DOHH2 (cell line): ENCODE measurements around the gene TP53I3.

Source experiments
- H3F3A ChIP-seq: fragments of 200-600 bp; sonication (generic), shearing (Covaris generic); 2 replicates; pipeline ENCODE4 v1.6.0; 2016; ENCODE audit warnings: antibody characterized with exemption, mild to moderate bottlenecking; ENCODE audit not compliant: control insufficient read depth, insufficient read depth
- H3K27ac ChIP-seq: fragments of 200-600 bp; sonication (generic); 2 replicates; pipeline ENCODE4 v1.5.1; 2014; ENCODE audit warnings: low read depth, mild to moderate bottlenecking, low read length, moderate library complexity
- H3K27me3 ChIP-seq: fragments of 200-600 bp; sonication (generic); 2 replicates; pipeline ENCODE4 v1.6.1; 2014; ENCODE audit warnings: mild to moderate bottlenecking, low read length, mixed read lengths; ENCODE audit not compliant: control insufficient read depth
- H3K36me3 ChIP-seq: fragments of 200-600 bp; sonication (generic); 2 replicates; pipeline ENCODE4 v1.6.1; 2014; ENCODE audit warnings: mild to moderate bottlenecking, low read length, moderate library complexity, mixed read lengths; ENCODE audit not compliant: control insufficient read depth
- H3K4me1 ChIP-seq: fragments of 200-600 bp; sonication (generic); 2 replicates; pipeline ENCODE4 v1.6.1; 2014; ENCODE audit warnings: mild to moderate bottlenecking, low read length, mixed read lengths; ENCODE audit not compliant: control insufficient read depth
- H3K4me2 ChIP-seq: fragments of 200-600 bp; sonication (generic); 2 replicates; pipeline ENCODE4 v1.6.0; 2014; ENCODE audit warnings: mild to moderate bottlenecking, low read length, moderate library complexity
- H3K4me3 ChIP-seq: fragments of 200-600 bp; sonication (generic); 2 replicates; pipeline ENCODE4 v1.5.1; 2014; ENCODE audit warnings: mild to moderate bottlenecking, low read length, mixed read lengths
- H3K79me2 ChIP-seq: fragments of 200-600 bp; sonication (generic); 2 replicates; pipeline ENCODE4 v1.6.1; 2014; ENCODE audit warnings: mild to moderate bottlenecking, low read length, mixed read lengths; ENCODE audit not compliant: control insufficient read depth
- H3K9me2 ChIP-seq: fragments of 200-600 bp; sonication (generic); replicated peaks from 2 replicates; pipeline ENCODE4 v1.6.1; 2014; ENCODE audit warnings: mild to moderate bottlenecking, low read length, mixed read lengths; ENCODE audit not compliant: control insufficient read depth
- H3K9me3 ChIP-seq: fragments of 200-600 bp; sonication (generic); 2 replicates; pipeline ENCODE4 v1.6.1; 2014; ENCODE audit warnings: antibody characterized with exemption, low read length, mixed read lengths; ENCODE audit not compliant: control insufficient read depth, insufficient read depth
- H4K20me1 ChIP-seq: fragments of 200-600 bp; sonication (generic); 2 replicates; pipeline ENCODE4 v1.6.0; 2014; ENCODE audit warnings: low read depth, mild to moderate bottlenecking, antibody characterized with exemption, low read length, moderate library complexity; ENCODE audit not compliant: control insufficient read depth, insufficient read depth
- CTCF ChIP-seq: fragments of 200-600 bp; sonication (generic); IDR thresholded peaks from one replicate; pipeline ENCODE4 v1.5.1; 2014; ENCODE audit warnings: antibody characterized with exemption, mild to moderate bottlenecking, low read depth, low read length; ENCODE audit not compliant: poor library complexity, severe bottlenecking
- EZH2phosphoT487 ChIP-seq: fragments of 200-600 bp; sonication (generic); IDR thresholded peaks from 2 replicates; pipeline ENCODE4 v1.6.1; 2017; ENCODE audit warnings: borderline replicate concordance, mild to moderate bottlenecking, antibody characterized with exemption, low read length, moderate library complexity, mixed read lengths

The TP53I3 gene

GRCh38 chr2:24077879-24078278, 6.8 kb downstream of the TP53I3 start:
- Histone ChIP-seq H3K36me3 (peaks cover 23% of the 10 kb centered on the region), H3K4me2 (peak overlapping the region; percentile 73), H3K79me2 (peaks cover 32% of the 10 kb centered on the region), H3K9me2 (no peaks in the 10 kb centered on the region), H3K27ac (no peak overlapping the region), H3K9me3 (no peaks in the 10 kb centered on the region), H3K4me1 (peaks cover 22% of the 10 kb centered on the region), H4K20me1 (no peaks in the 10 kb centered on the region), H3F3A (0 out of 2 replicates have a peak, but pooled peaks cover 7% of the 10 kb centered on the region), H3K27me3 (no peaks in the 10 kb centered on the region), H3K4me3 (peak overlapping the region; percentile 93)
- TF ChIP-seq CTCF (no peak), EZH2phosphoT487 (no peak)

DNA sequence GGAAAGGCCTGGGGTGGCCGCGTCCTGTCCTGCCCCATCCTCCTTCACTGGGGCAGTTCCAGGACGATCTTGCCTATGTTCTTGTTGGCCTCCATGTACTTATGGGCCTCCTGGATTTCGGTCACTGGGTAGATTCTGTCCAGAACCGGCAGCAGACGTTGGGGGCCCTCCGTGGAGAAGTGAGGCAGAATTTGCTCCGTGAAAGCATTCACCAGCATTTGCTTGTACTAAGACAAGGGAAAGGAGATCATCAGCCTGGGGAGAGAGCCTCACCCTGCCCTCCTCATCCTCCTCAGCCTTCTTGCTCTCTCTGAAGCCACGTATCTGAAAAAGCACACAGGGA, 7.1 kb downstream of the TP53I3 start:
- H3K9me3 ChIP-seq: no peaks in the 10 kb centered on the region
- H3K4me2 ChIP-seq: peak overlapping the region; percentile 73
- no peak overlapping the region for H3K27ac ChIP-seq
- H3K36me3 ChIP-seq: peaks cover 24% of the 10 kb centered on the region
- H3K27me3 ChIP-seq: no peaks in the 10 kb centered on the region
- no peaks in the 10 kb centered on the region for H3K9me2 ChIP-seq
- no peak for TF ChIP-seq EZH2phosphoT487
- no peak for TF ChIP-seq CTCF
- peaks cover 36% of the 10 kb centered on the region for H3K79me2 ChIP-seq
- H3K4me1 ChIP-seq: peaks cover 20% of the 10 kb centered on the region
- H4K20me1 ChIP-seq: no peaks in the 10 kb centered on the region
- H3F3A ChIP-seq: 0 out of 2 replicates have a peak, but pooled peaks cover 7% of the 10 kb centered on the region
- peak overlapping the region; percentile 93 for H3K4me3 ChIP-seq

- Histone ChIP-seq H3K9me3 (no peaks in the 10 kb centered on the region), H3K27ac (no peak overlapping the region), H4K20me1 (no peaks in the 10 kb centered on the region)
These were observed 7.6 kb downstream of the TP53I3 start for GRCh38 chr2:24076849-24077534.

More at GRCh38 chr2:24076849-24077534, 7.6 kb downstream of the TP53I3 start:
- no peaks in the 10 kb centered on the region for H3K27me3 ChIP-seq
- peaks cover 29% of the 10 kb centered on the region for H3K36me3 ChIP-seq
- peaks cover 41% of the 10 kb centered on the region for H3K79me2 ChIP-seq
- peaks cover 20% of the 10 kb centered on the region for H3K4me1 ChIP-seq
- no peaks in the 10 kb centered on the region for H3K9me2 ChIP-seq
- peak overlapping the region; percentile 73 for H3K4me2 ChIP-seq
- no peak for TF ChIP-seq CTCF
- TF ChIP-seq EZH2phosphoT487: no peak
- H3F3A ChIP-seq: 0 out of 2 replicates have a peak, but pooled peaks cover 7% of the 10 kb centered on the region
- peak overlapping the region; percentile 93 for H3K4me3 ChIP-seq
